ENCODE data around the gene PADI2. TPM values are rescaled to one million over a fixed set of nuclear protein-coding genes. Genes with fewer than 3 reads are reported as not detected.

The PADI2 gene
- total and polyA plus RNA-seq, 5 donors from 2014 or later = 0.08 TPM; not detected in 4

DNA sequence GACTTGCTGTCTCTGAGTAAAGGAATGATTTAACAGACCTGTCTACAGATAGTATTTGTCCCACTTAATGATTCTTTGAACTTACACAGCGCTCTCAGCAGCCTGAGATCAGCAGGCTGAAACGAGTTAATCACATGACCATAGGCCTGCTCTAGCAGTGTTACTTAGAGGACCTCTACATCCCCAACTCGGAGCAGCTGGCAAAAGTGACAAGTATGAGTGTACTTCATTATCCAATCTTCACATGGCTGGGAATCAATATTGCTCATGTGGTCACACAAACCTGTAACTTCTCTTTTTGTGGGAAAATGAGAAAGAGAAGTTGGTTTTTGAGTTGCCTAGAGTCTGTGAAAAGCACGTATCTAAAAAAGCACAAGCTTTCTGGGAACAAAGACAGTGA, 96.1 kb downstream of the PADI2 start:
- Mint-ChIP-seq H3K9me3 (no peaks in the 10 kb centered on the region), H3K36me3 (peaks cover 46% of the 10 kb centered on the region), H3K27me3 (no peaks in the 10 kb centered on the region), H3K4me3 (no peak overlapping the region), H3K27ac (no peak overlapping the region), H3K4me1 (peaks cover 4 to 8% (median 5%) of the 10 kb centered on the region in 4 donors)
- no peak overlapping the region for H3K27ac ChIP-seq (ENCODE audit: insufficient read depth, low read length, poor library complexity, severe bottlenecking)
- no peak for DNase-seq
- no peak overlapping the region for H3K4me3 ChIP-seq (ENCODE audit: low read depth, low read length)
- no peaks in the 10 kb centered on the region for H3K9me3 ChIP-seq (ENCODE audit: control insufficient read depth in 2 of 2, low read length in 2 of 2)
- H3K36me3 ChIP-seq (ENCODE audit: control insufficient read depth, insufficient read depth, low read length) = peaks cover 95% of the 10 kb centered on the region
- no peaks in the 10 kb centered on the region for H3K27me3 ChIP-seq (ENCODE audit: control insufficient read depth, insufficient read depth, low read length)
- H3K4me1 ChIP-seq (ENCODE audit: control insufficient read depth, insufficient read depth, low read length, poor library complexity, severe bottlenecking) = no peaks in the 10 kb centered on the region
- ATAC-seq (ENCODE audit: low read depth in 2 of 2) = no peak

GRCh38 chr1:17021896-17022295, 97.4 kb downstream of the PADI2 start:
- H3K4me1 Mint-ChIP-seq = peaks cover 4 to 8% (median 5%) of the 10 kb centered on the region in 4 donors
- H3K36me3 Mint-ChIP-seq = peaks cover 37% of the 10 kb centered on the region
- H3K27me3 ChIP-seq (ENCODE audit: control insufficient read depth, insufficient read depth, low read length) = no peaks in the 10 kb centered on the region
- H3K36me3 ChIP-seq (ENCODE audit: control insufficient read depth, insufficient read depth, low read length) = peaks cover 85% of the 10 kb centered on the region
- no peak overlapping the region for H3K27ac Mint-ChIP-seq
- no peaks in the 10 kb centered on the region for H3K4me1 ChIP-seq (ENCODE audit: control insufficient read depth, insufficient read depth, low read length, poor library complexity, severe bottlenecking)
- no peaks in the 10 kb centered on the region for H3K9me3 ChIP-seq (ENCODE audit: control insufficient read depth in 2 of 2, low read length in 2 of 2)
- no peaks in the 10 kb centered on the region for H3K27me3 Mint-ChIP-seq
- no peak for DNase-seq
- H3K4me3 Mint-ChIP-seq = no peak overlapping the region
- H3K9me3 Mint-ChIP-seq = no peaks in the 10 kb centered on the region
- ATAC-seq (ENCODE audit: low read depth in 2 of 2) = no peak
- no peak overlapping the region for H3K4me3 ChIP-seq (ENCODE audit: low read depth, low read length)
- H3K27ac ChIP-seq (ENCODE audit: insufficient read depth, low read length, poor library complexity, severe bottlenecking) = no peak overlapping the region

- Histone ChIP-seq H3K27ac (ENCODE audit: insufficient read depth, low read length, poor library complexity, severe bottlenecking) (no peak overlapping the region), H3K27me3 (ENCODE audit: control insufficient read depth, insufficient read depth, low read length) (no peaks in the 10 kb centered on the region), H3K36me3 (ENCODE audit: control insufficient read depth, insufficient read depth, low read length) (peaks cover 71% of the 10 kb centered on the region), H3K4me1 (ENCODE audit: control insufficient read depth, insufficient read depth, low read length, poor library complexity, severe bottlenecking) (no peaks in the 10 kb centered on the region), H3K4me3 (ENCODE audit: low read depth, low read length) (no peak overlapping the region), H3K9me3 (ENCODE audit: control insufficient read depth in 2 of 2, low read length in 2 of 2) (no peaks in the 10 kb centered on the region)
- Mint-ChIP-seq H3K27me3 (no peaks in the 10 kb centered on the region), H3K27ac (peak overlapping the region in 1 of 3 donors; percentile 85), H3K9me3 (no peaks in the 10 kb centered on the region), H3K4me1 (peaks cover 4 to 8% (median 5%) of the 10 kb centered on the region in 4 donors), H3K4me3 (no peak overlapping the region), H3K36me3 (peaks cover 36% of the 10 kb centered on the region)
- no peak for ATAC-seq (ENCODE audit: low read depth in 2 of 2)
- no peak for DNase-seq
Measured at GRCh38 chr1:17020502-17020901, 98.7 kb downstream of the PADI2 start.

- H3K4me1 ChIP-seq (ENCODE audit: control insufficient read depth, insufficient read depth, low read length, poor library complexity, severe bottlenecking) = no peaks in the 10 kb centered on the region
- no peaks in the 10 kb centered on the region for H3K27me3 ChIP-seq (ENCODE audit: control insufficient read depth, insufficient read depth, low read length)
- H3K36me3 ChIP-seq (ENCODE audit: control insufficient read depth, insufficient read depth, low read length) = peaks cover 55% of the 10 kb centered on the region
- Mint-ChIP-seq H3K9me3 (no peaks in the 10 kb centered on the region), H3K36me3 (peaks cover 30% of the 10 kb centered on the region), H3K27me3 (no peaks in the 10 kb centered on the region), H3K4me3 (peak overlapping the region in 1 of 4 donors; percentile 41), H3K4me1 (peaks cover 0 to 8% (median 5%) of the 10 kb centered on the region in 4 donors), H3K27ac (peak overlapping the region in 2 of 3 donors; percentile 10 to 85)
- no peak overlapping the region for H3K4me3 ChIP-seq (ENCODE audit: low read depth, low read length)
- ATAC-seq (ENCODE audit: low read depth in 2 of 2) (no peak), DNase-seq (no peak)
- H3K27ac ChIP-seq (ENCODE audit: insufficient read depth, low read length, poor library complexity, severe bottlenecking) = no peak overlapping the region
- no peaks in the 10 kb centered on the region for H3K9me3 ChIP-seq (ENCODE audit: control insufficient read depth in 2 of 2, low read length in 2 of 2)
Measured at GRCh38 chr1:17018849-17019248, 100.4 kb downstream of the PADI2 start.

- peaks cover 20% of the 10 kb centered on the region for H3K36me3 Mint-ChIP-seq
- no peaks in the 10 kb centered on the region for H3K27me3 Mint-ChIP-seq
Measured at GRCh38 chr1:17017435-17017834, 101.8 kb downstream of the PADI2 start.

More at GRCh38 chr1:17017435-17017834, 101.8 kb downstream of the PADI2 start:
- Mint-ChIP-seq H3K4me1 (peaks cover 0 to 8% (median 5%) of the 10 kb centered on the region in 4 donors), H3K9me3 (no peaks in the 10 kb centered on the region), H3K27ac (no peak overlapping the region), H3K4me3 (no peak overlapping the region)
- no peak for DNase-seq
- no peak overlapping the region for H3K27ac ChIP-seq (ENCODE audit: insufficient read depth, low read length, poor library complexity, severe bottlenecking)
- no peak for ATAC-seq (ENCODE audit: low read depth in 2 of 2)
- H3K36me3 ChIP-seq (ENCODE audit: control insufficient read depth, insufficient read depth, low read length) = peaks cover 44% of the 10 kb centered on the region
- no peaks in the 10 kb centered on the region for H3K9me3 ChIP-seq (ENCODE audit: control insufficient read depth in 2 of 2, low read length in 2 of 2)
- no peaks in the 10 kb centered on the region for H3K4me1 ChIP-seq (ENCODE audit: control insufficient read depth, insufficient read depth, low read length, poor library complexity, severe bottlenecking)
- no peaks in the 10 kb centered on the region for H3K27me3 ChIP-seq (ENCODE audit: control insufficient read depth, insufficient read depth, low read length)
- H3K4me3 ChIP-seq (ENCODE audit: low read depth, low read length) = no peak overlapping the region

Other genes starting within 250 kb of the PADI2 start
- gene RNU1-2, start 223.5 kb downstream of the PADI2 start, total RNA-seq = 3,278 TPM
- 10 to 100 TPM in 1 of 4 donors, not detected in 3; 23.7 TPM for gene RNU1-2, start 223.5 kb downstream of the PADI2 start, polyA plus RNA-seq
- 46.1 TPM for gene CROCC, start 197.5 kb downstream of the PADI2 start, total RNA-seq
- 1 to 10 TPM; 3.9 to 5.2 (median 4.2) TPM for gene CROCC, start 197.5 kb downstream of the PADI2 start, polyA plus RNA-seq
- gene MFAP2, start 138.8 kb downstream of the PADI2 start, total RNA-seq = not detected
- gene MFAP2, start 138.8 kb downstream of the PADI2 start, polyA plus RNA-seq = not detected
- 41.7 TPM for gene ATP13A2, start 107.5 kb downstream of the PADI2 start, total RNA-seq
- 10 to 100 TPM; 29.7 to 33.8 (median 31.6) TPM for gene ATP13A2, start 107.5 kb downstream of the PADI2 start, polyA plus RNA-seq
- gene SDHB, start 65.4 kb downstream of the PADI2 start, total RNA-seq = 65.5 TPM
- gene SDHB, start 65.4 kb downstream of the PADI2 start, polyA plus RNA-seq = 100 to 1,000 TPM; 139 to 207 (median 171) TPM
- not detected for gene PADI1, start 85.7 kb upstream of the PADI2 start, total RNA-seq
- not detected for gene PADI1, start 85.7 kb upstream of the PADI2 start, polyA plus RNA-seq
- gene PADI3, start 129.6 kb upstream of the PADI2 start, total RNA-seq = not detected
- gene PADI3, start 129.6 kb upstream of the PADI2 start, polyA plus RNA-seq = not detected
- gene PADI4, start 188.7 kb upstream of the PADI2 start, total RNA-seq = 1.5 TPM
- gene PADI4, start 188.7 kb upstream of the PADI2 start, polyA plus RNA-seq = 1 to 10 TPM in 3 of 4 donors, under 1 TPM in 1; 0.81 to 1.6 (median 1.4) TPM

Data from CD4-positive, CD25-positive, alpha-beta regulatory T cell (primary cell).